ENCODE data around the gene GLO1. TPM values are rescaled to one million over a fixed set of nuclear protein-coding genes. Genes with fewer than 3 reads are reported as not detected.

The GLO1 gene
- polyA plus RNA-seq, 1 experiment, result 123 TPM

GRCh38 chr6:38723783-38724182, 20.8 kb upstream of the GLO1 start:
- Histone ChIP-seq H3K4me3 (ENCODE audit: low read depth, low read length) (no peak overlapping the region), H3K27ac (ENCODE audit: low read depth, low read length) (no peak overlapping the region), H3K9me3 (ENCODE audit: control insufficient read depth, insufficient read depth, low read length) (no peaks in the 10 kb centered on the region), H3K27me3 (ENCODE audit: control insufficient read depth, insufficient read depth, low read length) (peaks cover 14% of the 10 kb centered on the region)
- no peak for TF ChIP-seq CTCF (IDR thresholded peaks at IDR 0.05; ENCODE audit: low read depth, low read length)
- CTCF ChIA-PET, result no interaction called here
- POLR2A ChIA-PET, result no interaction called here
- DNase-seq (ENCODE audit: low read depth, low spot score), result no peak

GRCh38 chr6:38722727-38723334, 19.9 kb upstream of the GLO1 start:
- DNase-seq (ENCODE audit: low read depth, low spot score), result no peak
- H3K27me3 ChIP-seq (ENCODE audit: control insufficient read depth, insufficient read depth, low read length), result peaks cover 14% of the 10 kb centered on the region
- H3K4me3 ChIP-seq (ENCODE audit: low read depth, low read length), result no peak overlapping the region
- no peak for TF ChIP-seq CTCF (IDR thresholded peaks at IDR 0.05; ENCODE audit: low read depth, low read length)
- CTCF ChIA-PET, result no interaction called here
- no peak overlapping the region for H3K27ac ChIP-seq (ENCODE audit: low read depth, low read length)
- POLR2A ChIA-PET, result no interaction called here
- no peaks in the 10 kb centered on the region for H3K9me3 ChIP-seq (ENCODE audit: control insufficient read depth, insufficient read depth, low read length)

- POLR2A ChIA-PET, result no interaction called here
Observed at GRCh38 chr6:38722038-38722437, 19.1 kb upstream of the GLO1 start.

GRCh38 chr6:38720295-38720694, 17.4 kb upstream of the GLO1 start:
- Histone ChIP-seq H3K27me3 (ENCODE audit: control insufficient read depth, insufficient read depth, low read length) (peaks cover 21% of the 10 kb centered on the region), H3K4me3 (ENCODE audit: low read depth, low read length) (no peak overlapping the region), H3K9me3 (ENCODE audit: control insufficient read depth, insufficient read depth, low read length) (no peaks in the 10 kb centered on the region), H3K27ac (ENCODE audit: low read depth, low read length) (no peak overlapping the region)
- ChIA-PET CTCF (no interaction called here), POLR2A (no interaction called here)
- no peak for DNase-seq (ENCODE audit: low read depth, low spot score)
- peak; percentile 26; the same call in 1 of the 2 replicates for TF ChIP-seq CTCF (IDR thresholded peaks at IDR 0.05; ENCODE audit: low read depth, low read length)

More at GRCh38 chr6:38722038-38722437, 19.1 kb upstream of the GLO1 start:
- CTCF ChIA-PET, result no interaction called here
- H3K27me3 ChIP-seq (ENCODE audit: control insufficient read depth, insufficient read depth, low read length), result peaks cover 14% of the 10 kb centered on the region
- H3K9me3 ChIP-seq (ENCODE audit: control insufficient read depth, insufficient read depth, low read length), result no peaks in the 10 kb centered on the region
- TF ChIP-seq CTCF (IDR thresholded peaks at IDR 0.05; ENCODE audit: low read depth, low read length), result no peak
- no peak for DNase-seq (ENCODE audit: low read depth, low spot score)
- H3K4me3 ChIP-seq (ENCODE audit: low read depth, low read length), result no peak overlapping the region
- no peak overlapping the region for H3K27ac ChIP-seq (ENCODE audit: low read depth, low read length)

- H3K4me3 ChIP-seq (ENCODE audit: low read depth, low read length), result no peak overlapping the region
- no peak for TF ChIP-seq CTCF (IDR thresholded peaks at IDR 0.05; ENCODE audit: low read depth, low read length)
- peaks cover 30% of the 10 kb centered on the region for H3K27me3 ChIP-seq (ENCODE audit: control insufficient read depth, insufficient read depth, low read length)
- CTCF ChIA-PET, result no interaction called here
- POLR2A ChIA-PET, result no interaction called here
- no peak for DNase-seq (ENCODE audit: low read depth, low spot score)
- no peaks in the 10 kb centered on the region; the same call in 1 of the 2 replicates for H3K9me3 ChIP-seq (ENCODE audit: control insufficient read depth, insufficient read depth, low read length)
- no peak overlapping the region for H3K27ac ChIP-seq (ENCODE audit: low read depth, low read length)
Observed at GRCh38 chr6:38719358-38719757, 16.4 kb upstream of the GLO1 start.
